Peyer's patch (tissue), 4 donors: ENCODE results near the gene NPIPB12. TPM values are rescaled to one million over a fixed set of nuclear protein-coding genes. Genes with fewer than 3 reads are reported as not detected.
A peak's percentile ranks its signal among the peaks of the same experiment; 100 is the strongest.
"Not testable (repeated sequence)": the region's sequence is repeated elsewhere in the genome, so short reads cannot be mapped to it uniquely, and the experiment has no call there.

Experiments
- DNase-seq, 3 donors: peaks; one replicate each; pipeline ENCODE4 v3.0.0-alpha.2; 2017 to 2019
- H3K27ac ChIP-seq, 4 donors: fragments of 200-600 bp; sonication (generic); one replicate each; pipeline ENCODE4 v1.5.1; 2016 to 2019
- H3K27me3 ChIP-seq, 2 donors: fragments of 200-600 bp; sonication (generic); one replicate each; pipeline ENCODE4 v1.5.1; 2019
- H3K36me3 ChIP-seq, 3 donors: fragments of 200-600 bp; sonication (generic); one replicate each; pipeline ENCODE4 v1.5.1; 2016 to 2019
- H3K4me1 ChIP-seq, 4 donors: fragments of 200-600 bp; sonication (generic); one replicate each; pipeline ENCODE4 v1.5.1; 2016 to 2019
- H3K4me3 ChIP-seq, 4 donors: fragments of 200-600 bp; sonication (generic); 1 replicate in 3 of 4; 2 replicates in 1 of 4; pipeline ENCODE4 v1.5.1; 2016 to 2019; ENCODE audit warnings: mild to moderate bottlenecking in 1 of 4
- H3K9me3 ChIP-seq, 4 donors: fragments of 200-600 bp; sonication (generic); one replicate each; pipeline ENCODE4 v1.5.1; 2016 to 2019; ENCODE audit warnings: mild to moderate bottlenecking in 1 of 4
- total RNA-seq, 4 donors: library from RNA; depleted of rRNA; stranded (reverse); fragments of >200 nt; gene quantifications; one replicate each; pipeline ENCODE4 v1.1.0, GENCODE V29; 2016

The NPIPB12 gene
- total RNA-seq: 100 to 1,000 TPM in 3 of 4 donors, 10 to 100 TPM in 1; 97.7 to 307 (median 168) TPM

- H3K27ac ChIP-seq, DNase-seq, H3K36me3 ChIP-seq, H3K4me3 ChIP-seq, H3K27me3 ChIP-seq, H3K4me1 ChIP-seq, H3K9me3 ChIP-seq: not testable (repeated sequence)
Measured at GRCh38 chr16:29506308-29506707, at the start of gene NPIPB12. Gene NPIPB12 (minus strand): TSS chr16:29506408.

- not testable (repeated sequence) for DNase-seq, H3K4me1 ChIP-seq, H3K36me3 ChIP-seq, H3K27me3 ChIP-seq, H3K27ac ChIP-seq, H3K9me3 ChIP-seq, H3K4me3 ChIP-seq
Measured at GRCh38 chr16:29521520-29521919, 15.3 kb upstream of the NPIPB12 start.

- not testable (repeated sequence) for H3K4me1 ChIP-seq, H3K9me3 ChIP-seq, H3K27me3 ChIP-seq, H3K27ac ChIP-seq, H3K4me3 ChIP-seq, H3K36me3 ChIP-seq
- peak in 2 of 3 donors; percentile 0 to 22 for DNase-seq
Measured at GRCh38 chr16:29482276-29482675, 23.9 kb downstream of the NPIPB12 start.

GRCh38 chr16:29472065-29472464 lies 34.1 kb downstream of the NPIPB12 start:
- not testable (repeated sequence) for H3K4me1 ChIP-seq, H3K4me3 ChIP-seq, H3K27ac ChIP-seq, DNase-seq, H3K27me3 ChIP-seq, H3K36me3 ChIP-seq, H3K9me3 ChIP-seq

GRCh38 chr16:29469660-29470059 lies 36.5 kb downstream of the NPIPB12 start:
- H3K36me3 ChIP-seq, H3K4me1 ChIP-seq, H3K4me3 ChIP-seq, H3K9me3 ChIP-seq, H3K27me3 ChIP-seq: not testable (repeated sequence)
- H3K27ac ChIP-seq: peak overlapping the region in 3 of 4 donors; percentile 54 to 67 (median 62)
- peak in 2 of 3 donors; percentile 15 to 83 for DNase-seq

GRCh38 chr16:29467654-29468366 lies 38.4 kb downstream of the NPIPB12 start:
- H3K27me3 ChIP-seq, H3K36me3 ChIP-seq, H3K27ac ChIP-seq, H3K4me3 ChIP-seq, H3K9me3 ChIP-seq, H3K4me1 ChIP-seq, DNase-seq: not testable (repeated sequence)

GRCh38 chr16:29466904-29467303 lies 39.3 kb downstream of the NPIPB12 start:
- H3K9me3 ChIP-seq, H3K4me1 ChIP-seq, H3K27ac ChIP-seq, H3K4me3 ChIP-seq, DNase-seq, H3K27me3 ChIP-seq, H3K36me3 ChIP-seq: not testable (repeated sequence)

GRCh38 chr16:29465985-29466824 lies 40.0 kb downstream of the NPIPB12 start:
- not testable (repeated sequence) for H3K27ac ChIP-seq, H3K9me3 ChIP-seq, H3K27me3 ChIP-seq, H3K36me3 ChIP-seq, H3K4me1 ChIP-seq, H3K4me3 ChIP-seq, DNase-seq

- not testable (repeated sequence) for H3K9me3 ChIP-seq, H3K27me3 ChIP-seq, DNase-seq, H3K27ac ChIP-seq, H3K4me3 ChIP-seq, H3K36me3 ChIP-seq, H3K4me1 ChIP-seq
Measured at GRCh38 chr16:29460647-29461030, 45.6 kb downstream of the NPIPB12 start.

- H3K4me1 ChIP-seq, H3K27me3 ChIP-seq, H3K36me3 ChIP-seq, H3K9me3 ChIP-seq, H3K4me3 ChIP-seq, DNase-seq: not testable (repeated sequence)
- peak within 1 kb of the TSS in 1 of 4 donors; percentile 55 for H3K27ac ChIP-seq
Measured at GRCh38 chr16:29459706-29460646, 46.2 kb downstream of the NPIPB12 start, which contains the start of gene SULT1A4. Gene SULT1A4 (plus strand): TSS chr16:29459913. CDS start chr16:29461386, 1,473 bp downstream.

- not testable (repeated sequence) for H3K9me3 ChIP-seq, H3K4me1 ChIP-seq, H3K4me3 ChIP-seq, H3K27me3 ChIP-seq, H3K36me3 ChIP-seq
- DNase-seq: peak in 1 of 3 donors; percentile 13
- peak overlapping the region in 1 of 4 donors; percentile 71 for H3K27ac ChIP-seq
Measured at GRCh38 chr16:29457660-29458059, 48.5 kb downstream of the NPIPB12 start.

GRCh38 chr16:29454828-29455227 lies 51.4 kb downstream of the NPIPB12 start:
- DNase-seq, H3K4me3 ChIP-seq, H3K27ac ChIP-seq, H3K4me1 ChIP-seq, H3K36me3 ChIP-seq, H3K27me3 ChIP-seq, H3K9me3 ChIP-seq: not testable (repeated sequence)

- not testable (repeated sequence) for H3K27ac ChIP-seq, H3K36me3 ChIP-seq, H3K27me3 ChIP-seq, H3K4me1 ChIP-seq, H3K4me3 ChIP-seq, DNase-seq, H3K9me3 ChIP-seq
Measured at GRCh38 chr16:29454269-29454668, 51.9 kb downstream of the NPIPB12 start, which contains the start of the genes BOLA2 and SLX1B. Gene BOLA2 (minus strand): TSS chr16:29454351. CDS start chr16:29454253, 98 bp downstream. Gene SLX1B (plus strand): TSS chr16:29454533.

- not testable (repeated sequence) for H3K27me3 ChIP-seq, H3K4me3 ChIP-seq, H3K4me1 ChIP-seq, H3K27ac ChIP-seq, H3K9me3 ChIP-seq, H3K36me3 ChIP-seq, DNase-seq
Measured at GRCh38 chr16:29453754-29454153, 52.5 kb downstream of the NPIPB12 start.
